GM12801 (cell line): ENCODE measurements around the gene MGMT.

Experiments used
- TF ChIP-seq, protein P1 (sequence below): IDR thresholded peaks from one replicate; pipeline ENCODE4 v1.5.1; 2011; ENCODE audit warnings: control low read depth; ENCODE audit not compliant: insufficient read length; ENCODE audit errors: extremely low read depth

The MGMT gene

GRCh38 chr10:129694184-129694583, 227.1 kb downstream of the MGMT start:
- TF ChIP-seq, protein P1, sequence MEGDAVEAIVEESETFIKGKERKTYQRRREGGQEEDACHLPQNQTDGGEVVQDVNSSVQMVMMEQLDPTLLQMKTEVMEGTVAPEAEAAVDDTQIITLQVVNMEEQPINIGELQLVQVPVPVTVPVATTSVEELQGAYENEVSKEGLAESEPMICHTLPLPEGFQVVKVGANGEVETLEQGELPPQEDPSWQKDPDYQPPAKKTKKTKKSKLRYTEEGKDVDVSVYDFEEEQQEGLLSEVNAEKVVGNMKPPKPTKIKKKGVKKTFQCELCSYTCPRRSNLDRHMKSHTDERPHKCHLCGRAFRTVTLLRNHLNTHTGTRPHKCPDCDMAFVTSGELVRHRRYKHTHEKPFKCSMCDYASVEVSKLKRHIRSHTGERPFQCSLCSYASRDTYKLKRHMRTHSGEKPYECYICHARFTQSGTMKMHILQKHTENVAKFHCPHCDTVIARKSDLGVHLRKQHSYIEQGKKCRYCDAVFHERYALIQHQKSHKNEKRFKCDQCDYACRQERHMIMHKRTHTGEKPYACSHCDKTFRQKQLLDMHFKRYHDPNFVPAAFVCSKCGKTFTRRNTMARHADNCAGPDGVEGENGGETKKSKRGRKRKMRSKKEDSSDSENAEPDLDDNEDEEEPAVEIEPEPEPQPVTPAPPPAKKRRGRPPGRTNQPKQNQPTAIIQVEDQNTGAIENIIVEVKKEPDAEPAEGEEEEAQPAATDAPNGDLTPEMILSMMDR = no peak

DNA sequence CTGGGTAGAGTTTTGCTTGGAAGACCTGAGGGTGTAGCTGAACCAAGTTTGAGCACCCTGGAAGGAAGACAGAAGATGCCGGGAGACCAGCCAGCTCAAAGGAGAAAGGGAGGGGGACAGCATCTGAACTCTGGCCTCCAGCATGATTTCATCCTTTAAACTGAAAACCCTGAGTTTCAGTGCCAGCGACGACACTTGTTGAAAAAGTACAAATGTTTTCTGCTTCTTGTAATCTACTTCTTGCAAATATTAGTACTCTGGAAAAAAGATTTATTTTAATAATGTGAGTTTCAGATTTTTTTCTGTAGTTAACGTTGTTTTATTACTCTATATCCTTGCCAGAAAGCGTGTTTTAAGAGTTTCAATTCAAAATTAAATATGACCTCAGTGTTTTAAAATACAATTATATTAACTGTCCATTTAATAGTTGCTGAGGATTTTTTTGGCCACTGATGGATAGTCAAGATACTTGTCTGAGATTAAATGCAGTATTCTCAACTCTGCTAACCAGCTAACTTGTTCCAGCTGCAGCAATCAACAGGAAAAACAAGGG, 227.7 kb downstream of the MGMT start:
- TF ChIP-seq, protein P1 = no peak

DNA sequence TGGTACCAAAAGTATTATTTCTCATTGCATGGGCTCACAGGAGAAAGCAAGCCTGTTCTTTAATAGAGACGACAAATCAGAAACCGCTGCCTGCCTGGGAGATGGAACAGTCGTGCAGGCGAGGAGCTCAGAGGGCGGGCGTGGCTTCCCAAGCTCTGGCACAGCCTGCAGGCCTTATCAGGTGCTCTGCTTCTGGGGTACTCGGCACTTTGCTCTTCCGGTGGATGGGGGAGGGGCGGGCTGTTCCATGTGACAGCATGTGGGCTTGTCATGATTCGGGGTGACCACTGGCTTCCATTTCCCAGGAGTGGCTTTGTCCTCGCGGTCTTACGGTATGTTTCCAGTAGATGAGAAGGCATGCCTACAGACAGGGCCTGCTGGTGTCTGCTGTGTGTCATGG, 228.6 kb downstream of the MGMT start:
- TF ChIP-seq, protein P1 = no peak

- TF ChIP-seq, protein P1 = no peak
Observed at GRCh38 chr10:129696636-129697035, 229.6 kb downstream of the MGMT start.

- TF ChIP-seq, protein P1 = no peak
Observed at GRCh38 chr10:129697463-129698247, 230.6 kb downstream of the MGMT start.

GRCh38 chr10:129699722-129700340, 232.8 kb downstream of the MGMT start:
- TF ChIP-seq, protein P1 = no peak

DNA sequence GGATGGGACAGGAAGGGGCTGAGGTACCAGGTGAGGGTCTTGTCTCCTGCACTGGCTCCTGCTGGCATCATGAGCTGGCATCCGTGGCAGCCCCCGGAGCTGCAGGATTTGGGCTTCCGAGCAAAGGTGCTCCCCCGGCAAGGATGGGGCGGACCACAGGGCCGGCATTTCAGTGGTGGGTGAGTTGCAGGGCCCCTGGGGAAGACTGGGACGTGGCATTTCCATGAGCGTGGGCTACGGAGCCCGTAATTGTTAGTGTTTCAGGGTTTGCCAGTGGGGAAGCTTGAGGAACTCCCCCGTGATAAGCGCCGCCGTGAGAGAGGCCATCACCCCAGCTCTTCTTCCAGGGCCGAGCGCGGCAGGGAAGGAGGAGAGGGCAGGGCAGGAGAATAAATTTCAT, 235.6 kb downstream of the MGMT start:
- TF ChIP-seq, protein P1 = no peak
